Keratinocyte (primary cell): ENCODE data around the gene RUVBL2. TPM values are rescaled to one million over a fixed set of nuclear protein-coding genes. Genes with fewer than 3 reads are reported as not detected.

ENCODE experiments used
- DNase-seq: peaks from one replicate; pipeline ENCODE4 v3.0.0-alpha.2; 2011; ENCODE audit warnings: low read depth, missing footprints, low spot score
- FAIRE-seq: peaks from 2 replicates; lab custom pipeline; 2011; peaks lifted over from hg19 to GRCh38; lab: Jason Lieb, UNC
- H2AFZ ChIP-seq: 2 replicates; pipeline ENCODE4 v1.6.0; 2012; ENCODE audit warnings: low read length, control low read depth, inconsistent platforms; ENCODE audit not compliant: control insufficient read depth
- H3K27ac ChIP-seq: 2 replicates; pipeline ENCODE4 v1.5.1; 2011; ENCODE audit warnings: low read length; ENCODE audit not compliant: control insufficient read depth, insufficient read depth
- H3K27me3 ChIP-seq: 3 replicates; pipeline ENCODE4 v1.6.0; 2011; ENCODE audit warnings: low read length; ENCODE audit not compliant: control insufficient read depth, insufficient read depth; ENCODE audit errors: extremely low read depth
- H3K36me3 ChIP-seq, 2 experiments: 2 replicates in 1 of 2; 3 replicates in 1 of 2; pipeline ENCODE4 v1.5.1; 2011; ENCODE audit warnings: low read length in 2 of 2, mild to moderate bottlenecking in 1 of 2; ENCODE audit not compliant: control insufficient read depth in 2 of 2, insufficient read depth in 2 of 2; ENCODE audit errors: extremely low read depth in 1 of 2
- H3K4me1 ChIP-seq: 3 replicates; pipeline ENCODE4 v1.5.1; 2011; ENCODE audit warnings: low read length; ENCODE audit not compliant: control insufficient read depth, insufficient read depth; ENCODE audit errors: extremely low read depth
- H3K4me2 ChIP-seq: 3 replicates; pipeline ENCODE4 v1.6.0; 2011; ENCODE audit warnings: low read depth, low read length; ENCODE audit not compliant: control insufficient read depth, insufficient read depth; ENCODE audit errors: extremely low read depth
- H3K4me3 ChIP-seq, 3 experiments: fragments of 200-600 bp in 1 of 3; sonication (generic) in 1 of 3; 2 replicates in 2 of 3; 3 replicates in 1 of 3; pipeline ENCODE4 v1.5.1; 2011 to 2016; ENCODE audit warnings: low read length in 3 of 3, mild to moderate bottlenecking in 3 of 3, control low read depth in 2 of 3, inconsistent platforms in 1 of 3, low read depth in 1 of 3, mixed read lengths in 1 of 3, mixed run types in 1 of 3, moderate library complexity in 1 of 3; ENCODE audit not compliant: control insufficient read depth in 2 of 3, insufficient read depth in 2 of 3; ENCODE audit errors: extremely low read depth in 1 of 3
- H3K79me2 ChIP-seq: 2 replicates; pipeline ENCODE4 v1.6.0; 2012; ENCODE audit warnings: low read length; ENCODE audit not compliant: control insufficient read depth, insufficient read depth
- H3K9ac ChIP-seq: 3 replicates; pipeline ENCODE4 v1.6.0; 2011; ENCODE audit warnings: low read length; ENCODE audit not compliant: control insufficient read depth, insufficient read depth; ENCODE audit errors: extremely low read depth
- H3K9me1 ChIP-seq: 3 replicates; pipeline ENCODE4 v1.6.0; 2011; ENCODE audit warnings: low read length; ENCODE audit not compliant: control insufficient read depth, insufficient read depth; ENCODE audit errors: extremely low read depth
- H3K9me3 ChIP-seq: 2 replicates; pipeline ENCODE4 v1.5.1; 2012; ENCODE audit warnings: low read depth, low read length; ENCODE audit not compliant: control insufficient read depth
- H4K20me1 ChIP-seq: 3 replicates; pipeline ENCODE4 v1.6.0; 2011; ENCODE audit warnings: low read length; ENCODE audit not compliant: control insufficient read depth, insufficient read depth; ENCODE audit errors: extremely low read depth
- CTCF ChIP-seq, 3 experiments: IDR thresholded peaks in 1 of 3; conservative IDR thresholded peaks in 1 of 3; optimal IDR thresholded peaks in 1 of 3; 2 replicates in 2 of 3; 3 replicates in 1 of 3; pipeline versions ENCODE3 to v1.5.1; 2011; ENCODE audit warnings: low read length in 3 of 3, mild to moderate bottlenecking in 3 of 3, moderate library complexity in 2 of 3, control low read depth in 1 of 3, inconsistent platforms in 1 of 3; ENCODE audit not compliant: insufficient read depth in 2 of 3; ENCODE audit errors: extremely low read depth in 1 of 3
- EZH2 ChIP-seq: IDR thresholded peaks from one replicate; pipeline ENCODE4 v1.6.1; 2012; ENCODE audit warnings: inconsistent platforms, mild to moderate bottlenecking, low read length, moderate library complexity
- dilution Hi-C: fragments of 300-500 bp; cut with MboI; formaldehyde crosslinking; loops from one replicate; pipeline ENCODE4 v1.7.0; 2020; ENCODE audit warnings: low sequenced_read_pairs; ENCODE audit not compliant: extremely low pct_ligation_motif_present
- polyA plus RNA-seq, 5 experiments: library from polyadenylated mRNA; depleted of rRNA in 3 of 5; stranded (reverse) in 3 of 5; stranded (forward) in 1 of 5; unstranded in 1 of 5; fragments of >200 nt; gene quantifications; 1 replicate in 1 of 5; 2 replicates in 3 of 5; 3 replicates in 1 of 5; pipeline versions ENCODE4 v1.2.1 to v1.2.3, GENCODE V29; 2011 to 2012; ENCODE audit warnings: missing spikeins in 2 of 5, low read depth in 1 of 5, low replicate concordance in 1 of 5

RUVBL2 gene
- polyA plus RNA-seq, 1 donor (not counting 4 experiments of a cell fraction or from before 2014, with no cell fraction given) = 126 TPM

GRCh38 chr19:48988286-48988685, 5.4 kb upstream of the RUVBL2 start:
- H3K27ac ChIP-seq = no peak overlapping the region
- H3K27me3 ChIP-seq = no peaks in the 10 kb centered on the region
- peaks cover 39% of the 10 kb centered on the region for H3K79me2 ChIP-seq
- no peaks in the 10 kb centered on the region for H4K20me1 ChIP-seq
- FAIRE-seq = no peak
- H3K9ac ChIP-seq = no peak overlapping the region
- H3K4me1 ChIP-seq = peaks cover 4% of the 10 kb centered on the region
- no peak overlapping the region for H3K4me3 ChIP-seq
- no peak overlapping the region for H2AFZ ChIP-seq
- peaks cover 42 to 47% of the 10 kb centered on the region in 2 experiments for H3K36me3 ChIP-seq
- H3K9me1 ChIP-seq = no peaks in the 10 kb centered on the region
- no peak overlapping the region for H3K4me2 ChIP-seq
- H3K9me3 ChIP-seq = no peaks in the 10 kb centered on the region
- TF ChIP-seq CTCF (optimal IDR thresholded peaks at IDR 0.05 in 1 of 3, IDR thresholded peaks at IDR 0.05 in 1 of 3, conservative IDR thresholded peaks at IDR 0.05 in 1 of 3; ENCODE audit: extremely low read depth in 1 of 3, insufficient read depth in 2 of 3, low read length in 3 of 3) (no peak), EZH2 (no peak)
- no peak for DNase-seq
- dilution Hi-C loops = no loop called here

- Histone ChIP-seq H2AFZ (no peak overlapping the region), H3K79me2 (peaks cover 41% of the 10 kb centered on the region), H3K9me1 (no peaks in the 10 kb centered on the region), H3K4me2 (no peak overlapping the region), H3K4me1 (peaks cover 4% of the 10 kb centered on the region), H3K9me3 (no peaks in the 10 kb centered on the region), H3K36me3 (peaks cover 38 to 42% of the 10 kb centered on the region in 2 experiments), H3K4me3 (no peak overlapping the region), H4K20me1 (no peaks in the 10 kb centered on the region), H3K27me3 (no peaks in the 10 kb centered on the region), H3K9ac (no peak overlapping the region), H3K27ac (no peak overlapping the region)
- TF ChIP-seq EZH2 (no peak), CTCF (optimal IDR thresholded peaks at IDR 0.05 in 1 of 3, IDR thresholded peaks at IDR 0.05 in 1 of 3, conservative IDR thresholded peaks at IDR 0.05 in 1 of 3; ENCODE audit: extremely low read depth in 1 of 3, insufficient read depth in 2 of 3, low read length in 3 of 3) (no peak)
- FAIRE-seq (no peak), DNase-seq (no peak)
- dilution Hi-C loops = no loop called here
These were observed 4.8 kb upstream of the RUVBL2 start for GRCh38 chr19:48988860-48989259.
